HCT116 (cell line): ENCODE data around the gene ELMOD1. TPM values are rescaled to one million over a fixed set of nuclear protein-coding genes. Genes with fewer than 3 reads are reported as not detected.

Experiments used
- ATAC-seq: fragments of 200-7000 bp; cut with Tn5 transposase; 2 replicates; pipeline ENCODE4 v1.9.1; 2020; ENCODE audit warnings: mild to moderate bottlenecking, moderate library complexity
- BruUV-seq: library from RNA; stranded (reverse); fragments of 400-500 nt; replicated peaks from 2 replicates; lab custom pipeline; 2021; lab: Mats Ljungman, UMichigan
- CTCF ChIA-PET: fragments of 300-600 bp; sonication (Branson Sonifier 250); formaldehyde crosslinking; loops from one replicate; lab custom pipeline; 2021; ENCODE audit warnings: antibody characterized with exemption; lab: Charles Lee
- POLR2A ChIA-PET: fragments of 300-600, 350-600 bp; sonication (Branson Sonifier 250); formaldehyde crosslinking; loops from one replicate; lab custom pipeline; 2021; ENCODE audit warnings: antibody characterized with exemption; lab: Charles Lee
- RAD21 ChIA-PET, 2 experiments: fragments of 300-600 bp; sonication (Branson Sonifier 250); formaldehyde crosslinking; loops; one replicate each; lab custom pipeline; 2023; ENCODE audit warnings: low total read pairs in 2 of 2; ENCODE audit not compliant: uncharacterized antibody in 2 of 2, unreplicated experiment in 2 of 2, low non-redundant PET in 1 of 2; lab: Charles Lee
- DNase-seq: peaks from one replicate; pipeline ENCODE4 v3.0.0-alpha.2; 2010; ENCODE audit warnings: low read depth, low spot score
- H2AFZ ChIP-seq: fragments of 200-600 bp; shearing (Covaris generic), sonication (generic); 2 replicates; pipeline ENCODE4 v1.6.1; 2017; ENCODE audit warnings: low read depth, mixed run types, mixed read lengths, antibody characterized with exemption, low read length; ENCODE audit not compliant: poor library complexity, severe bottlenecking
- H3K27ac ChIP-seq: 2 replicates; pipeline ENCODE4 v1.5.1; 2012; ENCODE audit warnings: low read depth, low read length
- H3K27me3 ChIP-seq: fragments of 200-600 bp; sonication (generic); 2 replicates; pipeline ENCODE4 v1.6.1; 2016; ENCODE audit warnings: mixed run types, low read length, mixed read lengths; ENCODE audit not compliant: insufficient read depth
- H3K36me3 ChIP-seq, 2 experiments: fragments of 200-500 bp in 1 of 2; fragments of 200-600 bp in 1 of 2; sonication (Bioruptor generic) in 1 of 2; sonication (generic) in 1 of 2; 2 replicates each; pipeline versions ENCODE4 v1.5.1 to v1.6.1; 2014 to 2016; ENCODE audit warnings: low read length in 2 of 2, inconsistent platforms in 1 of 2, mixed read lengths in 1 of 2, mixed run types in 1 of 2; ENCODE audit not compliant: insufficient read depth in 2 of 2, control insufficient read depth in 1 of 2
- H3K4me1 ChIP-seq, 2 experiments: fragments of 200-600 bp in 1 of 2; sonication (generic) in 1 of 2; 2 replicates each; pipeline versions ENCODE4 v1.5.1 to v1.6.1; 2012 to 2017; ENCODE audit warnings: low read length in 2 of 2, inconsistent platforms in 1 of 2, mild to moderate bottlenecking in 1 of 2, mixed read lengths in 1 of 2, mixed run types in 1 of 2, moderate library complexity in 1 of 2; ENCODE audit not compliant: insufficient read depth in 2 of 2, control insufficient read depth in 1 of 2
- H3K4me2 ChIP-seq: fragments of 200-600 bp; sonication (generic); 2 replicates; pipeline ENCODE4 v1.6.1; 2017; ENCODE audit warnings: mixed run types, low read length, mixed read lengths
- H3K4me3 ChIP-seq, 2 experiments: fragments of 200-600 bp in 1 of 2; sonication (generic) in 1 of 2; replicated peaks in 1 of 2; 2 replicates each; pipeline ENCODE4 v1.5.1; 2011 to 2016; ENCODE audit warnings: low read length in 2 of 2, control low read depth in 1 of 2, low read depth in 1 of 2, mild to moderate bottlenecking in 1 of 2, mixed read lengths in 1 of 2, mixed run types in 1 of 2
- H3K79me2 ChIP-seq: fragments of 200-600 bp; sonication (generic); 2 replicates; pipeline ENCODE4 v1.6.1; 2017; ENCODE audit warnings: mild to moderate bottlenecking, mixed run types, low read length, moderate library complexity, mixed read lengths; ENCODE audit not compliant: insufficient read depth
- H3K9ac ChIP-seq: fragments of 200-600 bp; sonication (generic); 2 replicates; pipeline ENCODE4 v1.6.1; 2016; ENCODE audit warnings: low read length, mixed read lengths
- H3K9me2 ChIP-seq: fragments of 200-600 bp; sonication (generic), shearing (Covaris generic); 2 replicates; pipeline ENCODE4 v1.6.1; 2017; ENCODE audit warnings: mixed run types, mild to moderate bottlenecking, moderate library complexity; ENCODE audit not compliant: insufficient read depth
- H3K9me3 ChIP-seq, 2 experiments: fragments of 200-500 bp in 1 of 2; fragments of 200-600 bp in 1 of 2; sonication (Bioruptor generic) in 1 of 2; sonication (generic) in 1 of 2; 2 replicates each; pipeline ENCODE4 v1.6.1; 2014 to 2017; ENCODE audit warnings: low read length in 2 of 2, mixed read lengths in 2 of 2, inconsistent platforms in 1 of 2, low read depth in 1 of 2, mild to moderate bottlenecking in 1 of 2, mixed run types in 1 of 2, moderate library complexity in 1 of 2; ENCODE audit not compliant: control insufficient read depth in 1 of 2, insufficient read depth in 1 of 2
- H4K20me1 ChIP-seq: fragments of 200-600 bp; sonication (generic), shearing (Covaris generic); 2 replicates; pipeline ENCODE4 v1.6.1; 2017; ENCODE audit warnings: mixed run types, mild to moderate bottlenecking, moderate library complexity; ENCODE audit not compliant: insufficient read depth
- CBX3 ChIP-seq: IDR thresholded peaks from 2 replicates; pipeline ENCODE4 v1.6.1; 2012; ENCODE audit warnings: low read depth
- ELF1 ChIP-seq: IDR thresholded peaks from 2 replicates; pipeline ENCODE4 v1.6.1; 2012; ENCODE audit warnings: low read depth, borderline replicate concordance
- EZH2 ChIP-seq: fragments of 200-600 bp; sonication (generic); IDR thresholded peaks from 2 replicates; pipeline ENCODE4 v1.6.1; 2017; ENCODE audit warnings: antibody characterized with exemption, mixed run types
- YY1 ChIP-seq: IDR thresholded peaks from 2 replicates; pipeline ENCODE4 v1.6.1; 2011; ENCODE audit warnings: low read length, low read depth, moderate library complexity, mild to moderate bottlenecking; ENCODE audit not compliant: insufficient replicate concordance; ENCODE audit errors: extremely low read depth
- intact Hi-C: fragments of 100-400 bp; cut with micrococcal nuclease; formaldehyde crosslinking; loops from 2 replicates; pipeline ENCODE4 v1.10.0; 2022
- total RNA-seq: library from RNA; stranded (reverse); gene quantifications from one replicate; pipeline ENCODE4 v1.2.1, GENCODE V29; 2021; ENCODE audit not compliant: unreplicated experiment
- TF ChIP-seq, protein P1 (sequence below): IDR thresholded peaks from 2 replicates; pipeline ENCODE4 v1.6.1; 2012; ENCODE audit warnings: low read depth
- TF ChIP-seq, protein P2 (sequence below): IDR thresholded peaks from 2 replicates; pipeline ENCODE4 v1.6.1; 2012

The ELMOD1 gene
- total RNA-seq, 1 experiment from 2014 or later, result 2.9 TPM

DNA sequence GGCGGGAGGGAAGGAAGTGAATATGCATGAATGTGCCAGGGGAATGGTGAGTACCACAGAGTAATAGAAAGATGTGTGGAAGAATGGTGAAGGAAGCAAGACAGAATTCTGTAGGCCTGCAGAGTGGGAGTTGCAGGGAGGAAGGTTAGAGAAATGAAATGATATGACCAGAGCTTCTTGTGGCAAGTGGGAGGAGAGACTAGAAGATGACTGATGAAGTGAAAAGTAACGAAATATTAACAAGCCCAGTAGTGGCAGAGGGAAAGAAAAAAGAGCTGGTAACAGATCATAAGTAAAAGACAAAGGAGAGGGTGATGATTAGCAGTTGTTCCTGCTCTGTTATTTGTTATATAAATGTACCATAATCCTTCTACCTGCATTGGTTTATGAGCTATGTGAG is 24.4 kb upstream of the ELMOD1 start:
- intact Hi-C loops, result loop anchor here (10.0 kb wide), 1 partner anchor 1088 kb away; no protein-coding TSS in a partner anchor
- Histone ChIP-seq H4K20me1 (no peaks in the 10 kb centered on the region), H3K36me3 (no peaks in the 10 kb centered on the region), H3K4me2 (no peak overlapping the region), H3K79me2 (peaks cover 18% of the 10 kb centered on the region), H3K4me1 (peaks cover 31 to 40% of the 10 kb centered on the region in 2 experiments), H3K9ac (no peak overlapping the region), H3K27me3 (no peaks in the 10 kb centered on the region), H3K4me3 (no peak overlapping the region), H3K27ac (no peak overlapping the region), H3K9me3 (no peaks in the 10 kb centered on the region), H3K9me2 (no peaks in the 10 kb centered on the region), H2AFZ (peak overlapping the region; percentile 46)
- BruUV-seq, result no TSS peak
- TF ChIP-seq, protein P1, sequence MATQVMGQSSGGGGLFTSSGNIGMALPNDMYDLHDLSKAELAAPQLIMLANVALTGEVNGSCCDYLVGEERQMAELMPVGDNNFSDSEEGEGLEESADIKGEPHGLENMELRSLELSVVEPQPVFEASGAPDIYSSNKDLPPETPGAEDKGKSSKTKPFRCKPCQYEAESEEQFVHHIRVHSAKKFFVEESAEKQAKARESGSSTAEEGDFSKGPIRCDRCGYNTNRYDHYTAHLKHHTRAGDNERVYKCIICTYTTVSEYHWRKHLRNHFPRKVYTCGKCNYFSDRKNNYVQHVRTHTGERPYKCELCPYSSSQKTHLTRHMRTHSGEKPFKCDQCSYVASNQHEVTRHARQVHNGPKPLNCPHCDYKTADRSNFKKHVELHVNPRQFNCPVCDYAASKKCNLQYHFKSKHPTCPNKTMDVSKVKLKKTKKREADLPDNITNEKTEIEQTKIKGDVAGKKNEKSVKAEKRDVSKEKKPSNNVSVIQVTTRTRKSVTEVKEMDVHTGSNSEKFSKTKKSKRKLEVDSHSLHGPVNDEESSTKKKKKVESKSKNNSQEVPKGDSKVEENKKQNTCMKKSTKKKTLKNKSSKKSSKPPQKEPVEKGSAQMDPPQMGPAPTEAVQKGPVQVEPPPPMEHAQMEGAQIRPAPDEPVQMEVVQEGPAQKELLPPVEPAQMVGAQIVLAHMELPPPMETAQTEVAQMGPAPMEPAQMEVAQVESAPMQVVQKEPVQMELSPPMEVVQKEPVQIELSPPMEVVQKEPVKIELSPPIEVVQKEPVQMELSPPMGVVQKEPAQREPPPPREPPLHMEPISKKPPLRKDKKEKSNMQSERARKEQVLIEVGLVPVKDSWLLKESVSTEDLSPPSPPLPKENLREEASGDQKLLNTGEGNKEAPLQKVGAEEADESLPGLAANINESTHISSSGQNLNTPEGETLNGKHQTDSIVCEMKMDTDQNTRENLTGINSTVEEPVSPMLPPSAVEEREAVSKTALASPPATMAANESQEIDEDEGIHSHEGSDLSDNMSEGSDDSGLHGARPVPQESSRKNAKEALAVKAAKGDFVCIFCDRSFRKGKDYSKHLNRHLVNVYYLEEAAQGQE, result no peak
- TF ChIP-seq CBX3 (no peak), ELF1 (no peak), EZH2 (no peak), YY1 (no peak)
- TF ChIP-seq, protein P2, sequence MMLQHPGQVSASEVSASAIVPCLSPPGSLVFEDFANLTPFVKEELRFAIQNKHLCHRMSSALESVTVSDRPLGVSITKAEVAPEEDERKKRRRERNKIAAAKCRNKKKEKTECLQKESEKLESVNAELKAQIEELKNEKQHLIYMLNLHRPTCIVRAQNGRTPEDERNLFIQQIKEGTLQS, result no peak
- ATAC-seq (no peak), DNase-seq (no peak)
- POLR2A ChIA-PET, result no interaction called here
- RAD21 ChIA-PET, result interaction anchor here in 1 of 2 experiments (1.2 kb wide), 1 partner anchor 123 kb away, joined by 4 read pairs; no protein-coding TSS in a partner anchor
- CTCF ChIA-PET, result interaction anchor here (0.8 kb wide), 1 partner anchor 10 kb away, joined by 3 read pairs; no protein-coding TSS in a partner anchor
